ENCODE data around the gene PNLIPRP3. TPM values are rescaled to one million over a fixed set of nuclear protein-coding genes. Genes with fewer than 3 reads are reported as not detected.

PNLIPRP3 gene
- total and polyA plus RNA-seq, 4 donors = not detected

DNA sequence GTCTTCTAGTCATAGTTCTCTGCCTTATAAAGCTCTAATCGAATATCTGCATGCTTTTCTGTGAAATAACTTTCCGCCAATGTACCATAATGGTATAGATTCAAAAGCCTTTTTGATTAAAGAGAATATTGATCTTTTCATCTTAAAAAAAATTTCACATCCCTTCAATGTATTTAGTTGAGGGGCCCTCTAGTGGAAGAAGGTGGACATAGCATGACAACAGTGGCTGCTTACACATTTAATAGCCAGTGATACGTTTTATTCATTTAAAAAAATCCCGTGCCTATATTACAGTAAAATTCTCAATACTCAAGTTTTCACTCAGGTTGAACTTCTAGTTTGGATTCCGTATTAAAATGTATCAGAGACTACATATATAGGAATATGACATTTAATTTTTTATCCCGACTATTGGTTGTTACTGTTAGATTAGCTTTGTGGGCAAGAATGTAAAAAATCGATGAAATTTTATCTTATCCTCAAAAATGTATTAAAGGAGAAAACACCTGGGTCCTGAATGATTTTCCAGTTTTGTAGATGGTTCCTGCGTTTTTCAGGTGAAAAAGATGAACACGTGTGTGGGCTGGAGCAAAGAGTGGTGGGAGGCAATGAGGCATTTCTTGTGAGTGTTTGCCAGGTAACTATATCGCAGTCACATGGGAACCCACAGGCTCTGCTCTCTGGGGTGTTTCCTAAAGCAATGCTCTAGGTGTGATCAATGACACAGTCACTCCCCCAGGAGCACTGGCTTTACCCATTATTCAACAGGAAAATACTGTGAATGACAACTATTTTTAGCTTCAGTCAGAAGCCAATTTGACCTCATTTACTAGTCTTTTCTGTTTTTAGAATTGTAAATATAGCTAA lies 94.0 kb downstream of the PNLIPRP3 start:
- DNase-seq (no peak), ATAC-seq (ENCODE audit: low FRiP score) (no peak)
- no peak overlapping the region for H3K4me3 ChIP-seq (ENCODE audit: low read length in 2 of 2)
- no peak overlapping the region for H3K27ac ChIP-seq (ENCODE audit: low read depth in 1 of 2, low read length in 2 of 2)
- no peaks in the 10 kb centered on the region for H3K36me3 ChIP-seq (ENCODE audit: control insufficient read depth in 1 of 2, insufficient read depth in 2 of 2, low read length in 1 of 2)
- no peaks in the 10 kb centered on the region for H3K4me1 ChIP-seq (ENCODE audit: control insufficient read depth in 1 of 2, insufficient read depth in 2 of 2, low read length in 2 of 2)
- WGBS, 2 donors = 35 to 36% methylated on average over 10 of the region's 10 CpGs
- H3K27me3 ChIP-seq (ENCODE audit: control insufficient read depth in 1 of 2, insufficient read depth in 2 of 2, low read length in 1 of 2) = no peaks in the 10 kb centered on the region
- intact Hi-C loops (cut with DNase I) = no loop called here
- no peaks in the 10 kb centered on the region for H3K9me3 ChIP-seq (ENCODE audit: control insufficient read depth, low read length)

DNA sequence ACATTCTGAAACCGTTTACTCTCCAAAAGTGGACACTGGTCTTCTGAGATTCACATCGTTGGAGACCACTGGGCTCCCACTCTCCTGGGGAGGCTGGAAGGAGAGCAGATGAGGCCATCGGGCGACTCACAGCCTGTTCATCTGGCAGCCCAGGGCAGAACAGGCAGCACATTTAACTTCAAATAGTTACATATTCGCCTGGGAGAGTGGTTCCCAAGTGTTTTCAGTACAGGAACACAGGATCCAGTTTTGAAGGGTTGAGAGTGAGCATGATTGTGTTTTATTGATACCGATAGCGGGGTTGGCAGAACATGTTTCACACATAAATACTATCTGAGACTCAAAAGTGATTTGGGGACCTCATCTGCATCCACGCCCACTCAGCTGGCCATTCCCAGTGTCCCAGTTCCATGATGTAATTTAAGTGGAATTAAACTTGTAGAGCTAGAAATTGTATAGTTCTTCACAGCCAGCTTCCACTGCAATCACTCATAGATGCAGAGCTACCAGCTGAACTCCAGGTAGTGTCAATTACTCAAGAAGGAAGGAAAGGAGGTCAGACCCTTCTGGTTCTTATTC lies 95.2 kb downstream of the PNLIPRP3 start:
- H3K27ac ChIP-seq (ENCODE audit: low read depth in 1 of 2, low read length in 2 of 2) = no peak overlapping the region
- DNase-seq (no peak), ATAC-seq (ENCODE audit: low FRiP score) (no peak)
- H3K9me3 ChIP-seq (ENCODE audit: control insufficient read depth, low read length) = no peaks in the 10 kb centered on the region
- WGBS, 2 donors = 76 to 79% methylated on average over 8 of the region's 8 CpGs
- no peak overlapping the region for H3K4me3 ChIP-seq (ENCODE audit: low read length in 2 of 2)
- no peaks in the 10 kb centered on the region for H3K27me3 ChIP-seq (ENCODE audit: control insufficient read depth in 1 of 2, insufficient read depth in 2 of 2, low read length in 1 of 2)
- intact Hi-C loops (cut with DNase I) = no loop called here
- no peaks in the 10 kb centered on the region for H3K36me3 ChIP-seq (ENCODE audit: control insufficient read depth in 1 of 2, insufficient read depth in 2 of 2, low read length in 1 of 2)
- H3K4me1 ChIP-seq (ENCODE audit: control insufficient read depth in 1 of 2, insufficient read depth in 2 of 2, low read length in 2 of 2) = no peaks in the 10 kb centered on the region

DNA sequence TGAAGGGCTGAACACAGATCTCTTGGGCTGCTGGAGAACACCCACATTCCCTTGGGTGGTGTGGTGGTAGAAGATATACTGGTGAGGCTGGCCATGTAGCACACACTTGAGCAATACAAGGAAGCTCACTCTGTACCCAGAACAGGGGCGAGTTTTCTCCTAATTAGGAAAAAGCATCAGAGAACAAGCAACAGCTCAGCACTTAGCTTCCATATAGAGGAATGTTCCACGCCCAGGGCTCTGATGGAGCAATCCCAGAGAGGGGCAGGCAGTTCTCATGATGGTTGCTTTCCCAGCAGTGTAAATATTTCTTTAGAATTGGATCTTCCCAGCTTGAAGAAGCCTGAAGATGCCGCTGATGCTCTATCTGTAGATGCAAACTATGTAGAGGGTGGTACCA lies 97.1 kb downstream of the PNLIPRP3 start:
- no peak overlapping the region for H3K4me3 ChIP-seq (ENCODE audit: low read length in 2 of 2)
- no peaks in the 10 kb centered on the region for H3K27me3 ChIP-seq (ENCODE audit: control insufficient read depth in 1 of 2, insufficient read depth in 2 of 2, low read length in 1 of 2)
- H3K9me3 ChIP-seq (ENCODE audit: control insufficient read depth, low read length) = no peaks in the 10 kb centered on the region
- intact Hi-C loops (cut with DNase I) = no loop called here
- ATAC-seq (ENCODE audit: low FRiP score) (no peak), DNase-seq (no peak)
- no peaks in the 10 kb centered on the region for H3K36me3 ChIP-seq (ENCODE audit: control insufficient read depth in 1 of 2, insufficient read depth in 2 of 2, low read length in 1 of 2)
- 80 to 83% methylated on average over 3 of the region's 3 CpGs for WGBS, 2 donors
- no peaks in the 10 kb centered on the region for H3K4me1 ChIP-seq (ENCODE audit: control insufficient read depth in 1 of 2, insufficient read depth in 2 of 2, low read length in 2 of 2)
- no peak overlapping the region for H3K27ac ChIP-seq (ENCODE audit: low read depth in 1 of 2, low read length in 2 of 2)

DNA sequence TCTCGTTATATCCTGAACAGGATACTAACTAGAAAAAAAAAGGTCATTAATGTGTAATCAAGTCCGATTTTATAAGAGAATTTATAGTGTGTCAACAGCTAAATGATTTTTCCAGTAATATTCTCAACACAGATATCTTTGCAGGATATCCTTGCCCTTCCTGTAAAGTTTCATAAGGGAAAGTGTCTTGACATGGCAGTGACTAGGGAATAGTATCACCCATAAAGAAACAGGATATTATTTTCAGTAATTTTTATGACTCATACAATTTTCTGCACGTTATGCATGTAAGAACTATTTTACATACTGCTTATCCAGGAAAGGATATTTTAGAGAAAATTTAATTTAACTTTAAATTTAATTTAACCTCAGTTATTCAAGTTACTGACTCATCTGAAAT lies 98.6 kb downstream of the PNLIPRP3 start:
- intact Hi-C loops (cut with DNase I) = no loop called here
- no peaks in the 10 kb centered on the region for H3K4me1 ChIP-seq (ENCODE audit: control insufficient read depth in 1 of 2, insufficient read depth in 2 of 2, low read length in 2 of 2)
- H3K27me3 ChIP-seq (ENCODE audit: control insufficient read depth in 1 of 2, insufficient read depth in 2 of 2, low read length in 1 of 2) = no peaks in the 10 kb centered on the region
- peaks cover 2% of the 10 kb centered on the region for H3K9me3 ChIP-seq (ENCODE audit: control insufficient read depth, low read length)
- ATAC-seq (ENCODE audit: low FRiP score) (no peak), DNase-seq (no peak)
- no peak overlapping the region for H3K4me3 ChIP-seq (ENCODE audit: low read length in 2 of 2)
- 54 to 57% methylated on average over 3 of the region's 3 CpGs for WGBS, 2 donors
- no peak overlapping the region for H3K27ac ChIP-seq (ENCODE audit: low read depth in 1 of 2, low read length in 2 of 2)
- H3K36me3 ChIP-seq (ENCODE audit: control insufficient read depth in 1 of 2, insufficient read depth in 2 of 2, low read length in 1 of 2) = no peaks in the 10 kb centered on the region

Other genes with a start within 250 kb of the PNLIPRP3 start
- gene GFRA1, start 154.6 kb upstream of the PNLIPRP3 start, total RNA-seq = 10 to 100 TPM; 10.3 to 27.1 TPM
- under 1 TPM; under 0.01 to 0.15 TPM for gene GFRA1, start 154.6 kb upstream of the PNLIPRP3 start, polyA plus RNA-seq
- not detected for gene CCDC172, start 103.4 kb upstream of the PNLIPRP3 start, total RNA-seq
- gene CCDC172, start 103.4 kb upstream of the PNLIPRP3 start, polyA plus RNA-seq = not detected
- 1 to 10 TPM; 2.3 to 2.7 TPM for gene PNLIP, start 118.1 kb downstream of the PNLIPRP3 start, total RNA-seq
- 1 to 10 TPM in 1 of 2 donors, under 1 TPM in 1; 0.88 to 1.3 TPM for gene PNLIP, start 118.1 kb downstream of the PNLIPRP3 start, polyA plus RNA-seq
- 1 to 10 TPM in 1 of 2 donors, under 1 TPM in 1; 0.94 to 1.4 TPM for gene PNLIPRP1, start 163.1 kb downstream of the PNLIPRP3 start, total RNA-seq
- gene PNLIPRP1, start 163.1 kb downstream of the PNLIPRP3 start, polyA plus RNA-seq = 1 to 10 TPM in 1 of 2 donors, under 1 TPM in 1; 0.95 to 1.5 TPM
- 1 to 10 TPM in 1 of 2 donors, not detected in 1; 1.2 TPM for gene PNLIPRP2, start 193.1 kb downstream of the PNLIPRP3 start, total RNA-seq
- 1 to 10 TPM in 1 of 2 donors, under 1 TPM in 1; 0.77 to 4.3 TPM for gene PNLIPRP2, start 193.1 kb downstream of the PNLIPRP3 start, polyA plus RNA-seq